GM23338 (cell line): ENCODE data around the gene NDST4. TPM values are rescaled to one million over a fixed set of nuclear protein-coding genes. Genes with fewer than 3 reads are reported as not detected.

Experiments
- ATAC-seq: fragments of 200-7000 bp; cut with Tn5 transposase; 3 replicates; pipeline ENCODE4 v1.9.1; 2020
- DNase-seq: peaks from one replicate; pipeline ENCODE4 v3.0.0-alpha.2; 2015; ENCODE audit warnings: low spot score
- H2AFZ ChIP-seq: fragments of 200-600 bp; sonication (generic); 2 replicates; pipeline ENCODE4 v1.8.0; 2016; ENCODE audit warnings: antibody characterized with exemption, mild to moderate bottlenecking, moderate library complexity
- H3F3A ChIP-seq: fragments of 200-600 bp; sonication (generic); replicated peaks from 2 replicates; pipeline ENCODE4 v1.8.0; 2017; ENCODE audit warnings: antibody characterized with exemption, mixed run types, low read depth
- H3K27ac ChIP-seq: fragments of 200-600 bp; sonication (generic); 2 replicates; pipeline ENCODE4 v1.6.1; 2016; ENCODE audit warnings: low read depth
- H3K27me3 ChIP-seq: fragments of 200-600 bp; sonication (generic); 2 replicates; pipeline ENCODE4 v1.8.0; 2016; ENCODE audit warnings: mild to moderate bottlenecking, mixed run types, moderate library complexity; ENCODE audit not compliant: insufficient read depth
- H3K36me3 ChIP-seq: fragments of 200-600 bp; sonication (generic); 2 replicates; pipeline ENCODE4 v1.8.0; 2016; ENCODE audit warnings: mild to moderate bottlenecking; ENCODE audit not compliant: insufficient read depth
- H3K4me1 ChIP-seq: fragments of 200-600 bp; sonication (generic); 2 replicates; pipeline ENCODE4 v1.8.0; 2016; ENCODE audit warnings: mild to moderate bottlenecking, moderate library complexity; ENCODE audit not compliant: insufficient read depth
- H3K4me2 ChIP-seq: fragments of 200-600 bp; sonication (generic); 2 replicates; pipeline ENCODE4 v1.7.1; 2017; ENCODE audit warnings: mixed run types
- H3K4me3 ChIP-seq: fragments of 200-600 bp; sonication (generic); 2 replicates; pipeline ENCODE4 v1.6.1; 2016; ENCODE audit warnings: mixed run types
- H3K79me2 ChIP-seq: fragments of 200-600 bp; sonication (generic); replicated peaks from 2 replicates; pipeline ENCODE4 v1.8.0; 2017; ENCODE audit warnings: mild to moderate bottlenecking; ENCODE audit not compliant: insufficient read depth
- H3K9me2 ChIP-seq: fragments of 200-600 bp; sonication (generic); 2 replicates; pipeline ENCODE4 v1.8.0; 2017; ENCODE audit not compliant: insufficient read depth
- H4K20me1 ChIP-seq: fragments of 200-600 bp; sonication (generic); replicated peaks from 2 replicates; pipeline ENCODE4 v1.8.0; 2017; ENCODE audit warnings: mild to moderate bottlenecking; ENCODE audit not compliant: insufficient read depth
- H3K27ac Mint-ChIP-seq: 2 replicates; pipeline ENCODE4 v1.8.0; 2020; ENCODE audit warnings: inconsistent platforms, mild to moderate bottlenecking, moderate library complexity, mixed read lengths
- H3K27me3 Mint-ChIP-seq: 3 replicates; pipeline ENCODE4 v1.8.0; 2022; ENCODE audit warnings: low read depth, mild to moderate bottlenecking, moderate library complexity, mixed read lengths, inconsistent platforms; ENCODE audit not compliant: insufficient read depth, poor library complexity
- H3K36me3 Mint-ChIP-seq: 3 replicates; pipeline ENCODE4 v1.8.0; 2021; ENCODE audit warnings: low read depth, mild to moderate bottlenecking, inconsistent platforms, moderate library complexity, mixed read lengths
- H3K4me1 Mint-ChIP-seq: 3 replicates; pipeline ENCODE4 v1.8.0; 2020; ENCODE audit warnings: mild to moderate bottlenecking, inconsistent platforms, mixed read lengths
- H3K4me3 Mint-ChIP-seq: 3 replicates; pipeline ENCODE4 v1.8.0; 2021; ENCODE audit warnings: moderate library complexity, mild to moderate bottlenecking, inconsistent platforms, mixed read lengths
- H3K9me3 Mint-ChIP-seq: 3 replicates; pipeline ENCODE4 v1.8.0; 2020; ENCODE audit warnings: moderate library complexity, mild to moderate bottlenecking, inconsistent platforms, mixed read lengths
- CREB1 ChIP-seq: fragments of 250-450 bp; sonication (Bioruptor Pico); IDR thresholded peaks from 2 replicates; pipeline ENCODE4 v1.5.0; 2020; ENCODE audit warnings: low read depth, mild to moderate bottlenecking, moderate library complexity
- CTCF ChIP-seq, 2 experiments: fragments of 200-600 bp in 1 of 2; sonication (generic) in 1 of 2; conservative IDR thresholded peaks; 2 replicates each; pipeline versions ENCODE4 v1.5.1 to v1.6.1; 2016 to 2017; ENCODE audit warnings: antibody characterized with exemption in 2 of 2, low read depth in 2 of 2, mild to moderate bottlenecking in 2 of 2, moderate library complexity in 1 of 2
- ETS1 ChIP-seq: IDR thresholded peaks from 2 replicates; pipeline ENCODE4 v1.6.1; 2016; ENCODE audit warnings: antibody characterized with exemption
- EZH2 ChIP-seq: fragments of 200-600 bp; sonication (generic); IDR thresholded peaks from one replicate; pipeline ENCODE4 v1.8.0; 2017; ENCODE audit warnings: antibody characterized with exemption, mild to moderate bottlenecking, low read depth; ENCODE audit not compliant: unreplicated experiment
- EZH2phosphoT487 ChIP-seq: fragments of 200-600 bp; sonication (generic); IDR thresholded peaks from one replicate; pipeline ENCODE4 v1.8.1; 2018; ENCODE audit warnings: antibody characterized with exemption; ENCODE audit not compliant: unreplicated experiment
- POLR2AphosphoS5 ChIP-seq: IDR thresholded peaks from 2 replicates; pipeline ENCODE4 v1.6.1; 2016; ENCODE audit warnings: antibody characterized with exemption, low read depth
- ZNF462 ChIP-seq: fragments of 250-450 bp; sonication (Bioruptor Pico); IDR thresholded peaks from 2 replicates; pipeline ENCODE4 v1.5.0; 2020; ENCODE audit warnings: mild to moderate bottlenecking, moderate library complexity
- polyA plus RNA-seq: library from polyadenylated mRNA; unstranded; fragments of >200 nt; fragmentation: Nextera tagmentation; extraction: Ambion mirVana; gene quantifications from 2 replicates; pipeline ENCODE4 v1.2.1, GENCODE V29; 2016
- total RNA-seq: library from RNA; depleted of rRNA; stranded (reverse); fragments of >200 nt; shearing (Covaris generic); gene quantifications from 2 replicates; pipeline ENCODE4 v1.2.3, GENCODE V29; 2014

NDST4 gene
- total and polyA plus RNA-seq, 2 experiments from 2014 or later, result not detected

- TF ChIP-seq ZNF462 (no peak), POLR2AphosphoS5 (no peak), EZH2phosphoT487 (no peak), ETS1 (no peak), CREB1 (no peak)
These were observed 297.7 kb downstream of the NDST4 start (continued) for GRCh38 chr4:114815760-114816159.

- H3K27ac ChIP-seq, result no peak overlapping the region
- no peaks in the 10 kb centered on the region for H4K20me1 ChIP-seq
- Mint-ChIP-seq H3K4me3 (no peak overlapping the region), H3K9me3 (no peaks in the 10 kb centered on the region), H3K4me1 (no peaks in the 10 kb centered on the region), H3K36me3 (no peaks in the 10 kb centered on the region), H3K27ac (no peak overlapping the region), H3K27me3 (no peaks in the 10 kb centered on the region)
- no peaks in the 10 kb centered on the region for H3K36me3 ChIP-seq
- no peaks in the 10 kb centered on the region for H3F3A ChIP-seq
- H3K27me3 ChIP-seq, result no peaks in the 10 kb centered on the region
- no peak overlapping the region for H3K4me2 ChIP-seq
- no peaks in the 10 kb centered on the region for H3K4me1 ChIP-seq
- no peak overlapping the region for H3K4me3 ChIP-seq
- no peaks in the 10 kb centered on the region for H3K79me2 ChIP-seq
- H2AFZ ChIP-seq, result no peak overlapping the region
- DNase-seq (no peak), ATAC-seq (no peak)
- H3K9me2 ChIP-seq, result no peaks in the 10 kb centered on the region
- TF ChIP-seq CTCF (conservative IDR thresholded peaks at IDR 0.05; ENCODE audit: low read depth in 2 of 2) (no peak), EZH2phosphoT487 (no peak), EZH2 (no peak), ZNF462 (no peak)
These were observed 299.5 kb downstream of the NDST4 start for GRCh38 chr4:114813961-114814360.
